H1 (cell line): ENCODE results near the gene DZIP1L. TPM values are rescaled to one million over a fixed set of nuclear protein-coding genes. Genes with fewer than 3 reads are reported as not detected.

ENCODE experiments used
- EP300 ChIP-seq, 2 experiments: IDR thresholded peaks; 1 replicate in 1 of 2; 2 replicates in 1 of 2; pipeline ENCODE4 v1.6.1; 2011 to 2012; ENCODE audit warnings: low read depth in 2 of 2, low read length in 2 of 2, mild to moderate bottlenecking in 2 of 2, borderline replicate concordance in 1 of 2, inconsistent platforms in 1 of 2, moderate library complexity in 1 of 2
- PHF8 ChIP-seq: fragments of 200-600 bp; sonication (generic); conservative IDR thresholded peaks from 2 replicates; pipeline ENCODE4 v1.7.1; 2012; ENCODE audit warnings: low read depth, mild to moderate bottlenecking, inconsistent platforms, low read length, moderate library complexity
- POLR2A ChIP-seq, 2 experiments: IDR thresholded peaks; 1 replicate in 1 of 2; 2 replicates in 1 of 2; pipeline ENCODE4 v1.6.1; 2011; ENCODE audit warnings: low read depth in 2 of 2, low read length in 2 of 2, mild to moderate bottlenecking in 2 of 2; ENCODE audit errors: control extremely low read depth in 1 of 2
- RFX5 ChIP-seq: IDR thresholded peaks from 2 replicates; pipeline ENCODE4 v1.6.1; 2011; ENCODE audit warnings: low read depth, low read length, improper control_type of control experiment, borderline replicate concordance
- RNF2 ChIP-seq: fragments of 200-900, 300-1000 bp; sonication (generic); IDR thresholded peaks from 2 replicates; pipeline ENCODE4 v1.7.1; 2016; ENCODE audit warnings: borderline replicate concordance, low read depth, mild to moderate bottlenecking, antibody characterized with exemption, low read length; ENCODE audit not compliant: poor library complexity, severe bottlenecking; ENCODE audit errors: missing control alignments
- SIN3A ChIP-seq, 2 experiments: IDR thresholded peaks in 1 of 2; conservative IDR thresholded peaks in 1 of 2; 2 replicates each; pipeline ENCODE4 v1.6.1; 2011 to 2012; ENCODE audit warnings: low read length in 2 of 2, improper control_type of control experiment in 1 of 2, low read depth in 1 of 2, mild to moderate bottlenecking in 1 of 2
- SUZ12 ChIP-seq: fragments of 200-600 bp; sonication (generic); IDR thresholded peaks from 2 replicates; pipeline ENCODE4 v1.6.1; 2012; ENCODE audit warnings: mild to moderate bottlenecking, inconsistent platforms, low read length, moderate library complexity, mixed read lengths
- polyA plus RNA-seq, 7 experiments: library from polyadenylated mRNA; depleted of rRNA in 3 of 7; stranded (reverse) in 5 of 7; unstranded in 2 of 7; fragments of >200 nt in 5 of 7; fragments of 200-250 nt in 2 of 7; gene quantifications; 1 replicate in 5 of 7; 2 replicates in 1 of 7; 4 replicates in 1 of 7; pipeline versions ENCODE4 v1.2.1 to v1.2.3, GENCODE V29; 2011 to 2013; ENCODE audit warnings: missing spikeins in 2 of 7, mixed read lengths in 2 of 7
- total RNA-seq: library from RNA; stranded (reverse); fragmentation: NEBNext Ultra II Directional; extraction: Animal tissue kit (Norgen Biotek cat#: 25700); gene quantifications from 2 replicates; pipeline ENCODE4 v1.2.1, GENCODE V29; 2021

The DZIP1L gene
- total and polyA plus RNA-seq, 2 of the 8 experiments (the other 6 are each of a cell fraction or from before 2014, with no cell fraction given) = 6.5 to 8.3 TPM

GRCh38 chr3:138165061-138165460, 49.7 kb upstream of the DZIP1L start (continued):
- TF ChIP-seq RFX5 (no peak), POLR2A (IDR thresholded peaks at IDR 0.05; ENCODE audit: control extremely low read depth in 1 of 2, low read depth in 2 of 2, low read length in 2 of 2) (no peak), SIN3A (conservative IDR thresholded peaks at IDR 0.05 in 1 of 2, IDR thresholded peaks at IDR 0.05 in 1 of 2; ENCODE audit: low read depth in 1 of 2, low read length in 2 of 2) (no peak), RNF2 (no peak), EP300 (IDR thresholded peaks at IDR 0.05; ENCODE audit: borderline replicate concordance in 1 of 2, low read depth in 2 of 2, low read length in 2 of 2) (no peak), SUZ12 (no peak), PHF8 (no peak)
